Ishikawa (cell line): ENCODE results near the gene SCIMP.

ENCODE experiments used
- CEBPB ChIP-seq: IDR thresholded peaks from 2 replicates; pipeline ENCODE4 v1.6.1; 2012
- CREB1 ChIP-seq: IDR thresholded peaks from 2 replicates; pipeline ENCODE4 v1.6.1; 2012; ENCODE audit warnings: low read depth
- EGR1 ChIP-seq: IDR thresholded peaks from 2 replicates; pipeline ENCODE4 v1.6.1; 2012
- EP300 ChIP-seq: IDR thresholded peaks from 2 replicates; pipeline ENCODE4 v1.6.1; 2012; ENCODE audit warnings: borderline replicate concordance
- FOXM1 ChIP-seq: IDR thresholded peaks from 2 replicates; pipeline ENCODE4 v1.6.1; 2012; ENCODE audit warnings: low read depth, borderline replicate concordance
- MAX ChIP-seq: IDR thresholded peaks from 2 replicates; pipeline ENCODE4 v1.6.1; 2012
- NFIC ChIP-seq: IDR thresholded peaks from 2 replicates; pipeline ENCODE4 v1.6.1; 2012
- RAD21 ChIP-seq: IDR thresholded peaks from 2 replicates; pipeline ENCODE4 v1.6.1; 2012; ENCODE audit warnings: low read depth
- REST ChIP-seq: IDR thresholded peaks from 2 replicates; pipeline ENCODE4 v1.6.1; 2012; ENCODE audit warnings: low read depth, mild to moderate bottlenecking
- TAF1 ChIP-seq: IDR thresholded peaks from 2 replicates; pipeline ENCODE4 v1.6.1; 2012; ENCODE audit warnings: low read depth, mild to moderate bottlenecking
- TCF12 ChIP-seq: IDR thresholded peaks from 2 replicates; pipeline ENCODE4 v1.6.1; 2012; ENCODE audit warnings: low read depth
- TEAD4 ChIP-seq: IDR thresholded peaks from 2 replicates; pipeline ENCODE4 v1.6.1; 2012
- USF1 ChIP-seq: IDR thresholded peaks from 2 replicates; pipeline ENCODE4 v1.6.1; 2012
- YY1 ChIP-seq: IDR thresholded peaks from 2 replicates; pipeline ENCODE4 v1.6.1; 2012; ENCODE audit warnings: low read depth
- ZBTB7A ChIP-seq: IDR thresholded peaks from 2 replicates; pipeline ENCODE4 v1.6.1; 2012; ENCODE audit warnings: low read depth

Gene SCIMP

GRCh38 chr17:5272322-5272721 lies 37.7 kb upstream of the SCIMP start:
- no peak for TF ChIP-seq NFIC
- no peak for TF ChIP-seq REST

- no peak for TF ChIP-seq CREB1
- no peak for TF ChIP-seq TEAD4
- TF ChIP-seq USF1: no peak
Measured at GRCh38 chr17:5269241-5269960, 34.7 kb upstream of the SCIMP start.

- no peak for TF ChIP-seq CREB1
Measured at GRCh38 chr17:5264893-5265292, 30.2 kb upstream of the SCIMP start.

GRCh38 chr17:5263441-5263840 lies 28.8 kb upstream of the SCIMP start:
- TF ChIP-seq USF1 (no peak), YY1 (no peak), EP300 (no peak), REST (no peak), NFIC (no peak), CEBPB (no peak), ZBTB7A (no peak)

GRCh38 chr17:5262416-5262991 lies 27.8 kb upstream of the SCIMP start:
- TF ChIP-seq TAF1 (no peak), REST (no peak)

GRCh38 chr17:5260542-5260941 lies 25.9 kb upstream of the SCIMP start:
- TF ChIP-seq YY1 (no peak), FOXM1 (no peak), REST (no peak), EP300 (no peak), RAD21 (no peak), TCF12 (no peak), USF1 (no peak), MAX (no peak), CREB1 (no peak), CEBPB (no peak), ZBTB7A (no peak), NFIC (no peak), TEAD4 (no peak), EGR1 (no peak), TAF1 (no peak)
